Measurements from ENCODE around the gene MAP4K2.

Gene MAP4K2

DNA sequence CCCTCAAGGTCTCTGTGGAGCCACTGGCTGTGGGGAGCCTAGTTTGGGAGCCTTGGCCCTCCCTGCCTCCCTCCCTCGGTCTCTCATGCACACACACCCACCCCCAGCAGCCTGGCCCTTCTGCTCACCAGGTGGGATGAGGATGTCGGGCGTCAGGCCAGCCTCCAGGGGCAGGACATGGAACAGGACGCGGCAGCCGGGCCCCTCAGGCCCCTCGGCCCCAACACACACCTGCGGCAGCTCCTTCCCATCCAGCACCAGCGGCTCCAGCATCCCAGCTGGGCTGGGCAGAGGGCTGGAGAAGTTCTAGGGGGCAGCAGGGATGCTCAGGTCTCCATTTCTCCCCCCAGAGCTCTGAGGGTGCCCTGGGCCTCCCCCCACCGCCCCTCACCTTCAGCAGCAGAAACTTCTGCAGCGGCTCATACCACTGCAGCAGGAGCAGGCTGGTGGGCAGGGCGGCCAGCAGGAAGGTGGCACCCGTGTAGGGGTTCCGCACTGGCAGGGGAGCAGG, 11.2 kb downstream of the MAP4K2 start:
- DNase-seq (ENCODE audit: extremely low read depth, low read depth) = no peak
- TF ChIP-seq, protein P1, sequence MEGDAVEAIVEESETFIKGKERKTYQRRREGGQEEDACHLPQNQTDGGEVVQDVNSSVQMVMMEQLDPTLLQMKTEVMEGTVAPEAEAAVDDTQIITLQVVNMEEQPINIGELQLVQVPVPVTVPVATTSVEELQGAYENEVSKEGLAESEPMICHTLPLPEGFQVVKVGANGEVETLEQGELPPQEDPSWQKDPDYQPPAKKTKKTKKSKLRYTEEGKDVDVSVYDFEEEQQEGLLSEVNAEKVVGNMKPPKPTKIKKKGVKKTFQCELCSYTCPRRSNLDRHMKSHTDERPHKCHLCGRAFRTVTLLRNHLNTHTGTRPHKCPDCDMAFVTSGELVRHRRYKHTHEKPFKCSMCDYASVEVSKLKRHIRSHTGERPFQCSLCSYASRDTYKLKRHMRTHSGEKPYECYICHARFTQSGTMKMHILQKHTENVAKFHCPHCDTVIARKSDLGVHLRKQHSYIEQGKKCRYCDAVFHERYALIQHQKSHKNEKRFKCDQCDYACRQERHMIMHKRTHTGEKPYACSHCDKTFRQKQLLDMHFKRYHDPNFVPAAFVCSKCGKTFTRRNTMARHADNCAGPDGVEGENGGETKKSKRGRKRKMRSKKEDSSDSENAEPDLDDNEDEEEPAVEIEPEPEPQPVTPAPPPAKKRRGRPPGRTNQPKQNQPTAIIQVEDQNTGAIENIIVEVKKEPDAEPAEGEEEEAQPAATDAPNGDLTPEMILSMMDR (IDR thresholded peaks at IDR 0.05; ENCODE audit: low read depth, low read length) = no peak

DNA sequence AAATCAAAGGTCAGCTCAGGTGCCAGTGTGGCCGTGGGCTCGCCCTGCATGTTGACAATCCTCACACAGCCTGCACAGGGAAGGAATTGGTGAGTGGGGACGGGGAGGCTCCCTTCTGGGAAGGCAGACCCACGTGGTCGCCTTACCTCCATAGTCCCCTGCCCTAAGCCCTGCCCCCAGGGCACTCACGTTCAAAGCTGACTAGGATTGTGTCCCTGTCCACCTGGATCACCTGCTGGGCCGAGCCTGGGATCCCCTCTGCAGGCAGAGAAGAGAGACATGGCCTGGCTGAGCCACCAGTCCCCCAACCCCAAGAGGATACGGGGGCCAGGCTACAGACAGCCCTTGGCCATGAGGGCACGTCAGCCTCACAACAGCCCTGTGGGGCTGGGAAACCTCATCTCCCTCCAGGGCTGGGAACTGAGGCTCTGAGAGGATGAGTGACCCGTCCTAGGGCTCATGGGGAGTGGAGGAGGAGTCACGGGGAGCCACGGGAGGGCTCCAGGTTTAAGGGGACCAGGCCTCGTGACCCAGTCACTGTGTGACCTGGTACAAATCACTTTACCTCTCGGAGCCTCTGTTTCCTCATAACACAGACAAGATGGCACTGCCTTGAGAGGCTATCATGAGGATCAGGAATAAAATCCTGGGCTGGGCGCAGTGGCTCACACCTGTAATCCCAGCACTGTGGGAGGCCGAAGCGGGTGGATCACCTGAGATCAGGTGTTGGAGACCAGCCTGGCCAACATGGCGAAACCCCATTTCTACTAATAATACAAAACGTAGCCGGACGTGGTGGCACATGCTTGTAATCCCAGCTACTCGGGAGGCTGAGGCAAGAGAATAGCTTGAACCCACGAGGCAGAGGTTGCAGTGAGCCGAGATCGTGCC, 12.6 kb downstream of the MAP4K2 start:
- DNase-seq (ENCODE audit: extremely low read depth, low read depth) = no peak
- TF ChIP-seq, protein P1 (IDR thresholded peaks at IDR 0.05; ENCODE audit: low read depth, low read length) = no peak

DNA sequence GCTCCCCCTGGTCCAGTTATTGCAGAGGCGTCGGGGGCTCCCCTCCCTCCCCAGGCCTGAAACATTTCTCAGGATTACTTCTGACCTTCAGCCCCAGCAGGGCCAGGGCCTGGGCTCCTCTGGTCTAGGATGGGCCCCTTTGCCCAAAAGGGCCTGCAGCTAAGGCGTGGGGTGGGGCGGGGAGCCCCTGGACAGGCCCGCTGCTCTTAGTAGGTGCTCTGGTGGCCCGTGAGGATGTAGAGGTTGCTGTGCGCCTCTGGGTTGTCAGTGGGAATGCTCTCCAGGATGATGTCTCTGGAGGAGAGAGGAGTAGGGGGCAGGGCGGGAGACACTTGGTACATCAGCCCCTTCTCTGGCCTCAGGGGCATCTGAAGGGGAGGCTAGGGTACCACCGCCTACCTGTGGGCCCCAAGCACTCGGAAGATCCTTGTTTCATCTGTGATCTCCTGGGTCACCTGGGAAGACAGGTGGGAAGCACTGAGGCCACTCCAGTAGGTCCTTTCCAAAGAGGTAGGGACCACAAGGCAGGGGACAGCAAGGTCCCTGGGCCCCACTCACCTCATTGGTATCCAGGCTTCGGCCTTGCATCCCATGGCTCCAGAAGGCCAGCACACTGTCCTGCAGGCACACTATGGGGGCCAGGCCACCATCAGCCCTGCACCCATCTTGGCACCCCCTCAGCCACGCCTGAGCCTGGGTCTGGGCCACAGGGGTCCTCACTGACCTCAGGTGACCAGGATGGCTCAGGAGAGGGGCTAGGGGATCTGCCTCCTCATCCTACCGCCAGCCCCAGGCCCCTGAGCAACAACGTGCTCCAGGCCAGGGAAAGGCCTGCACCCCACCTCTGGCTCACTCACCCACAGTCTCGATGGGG, 13.4 kb downstream of the MAP4K2 start:
- TF ChIP-seq, protein P1 (IDR thresholded peaks at IDR 0.05; ENCODE audit: low read depth, low read length) = no peak
- DNase-seq (ENCODE audit: extremely low read depth, low read depth) = no peak

DNA sequence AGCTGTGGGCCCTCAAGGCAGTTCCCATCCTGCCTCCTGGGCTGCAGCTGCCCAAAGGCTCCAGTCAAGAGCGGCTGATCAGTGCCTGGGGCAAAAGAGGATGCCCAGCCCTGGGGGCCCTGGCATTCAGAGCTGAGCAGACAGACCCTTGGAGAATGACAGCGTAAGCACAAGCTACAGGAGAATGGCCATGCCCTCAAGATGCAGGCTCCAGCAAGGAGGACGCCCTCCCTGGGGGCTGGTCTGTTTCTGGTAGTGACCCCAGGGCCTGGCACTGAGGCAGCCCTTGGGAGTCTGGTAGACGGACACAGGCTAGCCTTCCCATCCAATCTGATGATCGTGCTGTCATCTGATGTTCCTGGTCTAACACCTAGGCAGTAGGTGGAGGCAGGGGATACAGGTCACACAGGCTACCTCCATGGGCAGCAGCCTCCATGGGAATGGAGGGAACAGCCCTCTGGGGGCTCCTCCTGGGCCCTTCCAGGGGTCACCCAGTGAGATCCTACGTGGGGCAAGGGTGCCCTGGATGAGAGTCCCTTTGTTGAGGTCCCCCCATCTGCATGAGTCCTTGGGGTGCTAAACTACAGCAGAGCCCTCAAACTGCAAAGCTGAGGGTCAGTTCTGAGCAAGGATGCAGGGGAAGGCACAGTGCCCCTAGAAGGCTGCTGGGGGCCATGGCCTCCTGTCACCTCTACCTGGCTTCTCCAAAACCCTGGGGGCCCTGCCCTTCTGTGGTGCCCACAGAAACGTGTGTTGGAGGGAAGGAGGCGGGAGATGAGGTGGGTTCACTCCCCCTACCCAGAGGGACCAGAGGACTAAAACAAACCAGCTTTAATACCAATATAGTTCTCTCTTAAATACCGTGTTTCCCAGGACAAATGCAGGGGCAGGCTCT, 14.4 kb downstream of the MAP4K2 start:
- DNase-seq (ENCODE audit: extremely low read depth, low read depth) = no peak
- TF ChIP-seq, protein P1 (IDR thresholded peaks at IDR 0.05; ENCODE audit: low read depth, low read length) = no peak

DNA sequence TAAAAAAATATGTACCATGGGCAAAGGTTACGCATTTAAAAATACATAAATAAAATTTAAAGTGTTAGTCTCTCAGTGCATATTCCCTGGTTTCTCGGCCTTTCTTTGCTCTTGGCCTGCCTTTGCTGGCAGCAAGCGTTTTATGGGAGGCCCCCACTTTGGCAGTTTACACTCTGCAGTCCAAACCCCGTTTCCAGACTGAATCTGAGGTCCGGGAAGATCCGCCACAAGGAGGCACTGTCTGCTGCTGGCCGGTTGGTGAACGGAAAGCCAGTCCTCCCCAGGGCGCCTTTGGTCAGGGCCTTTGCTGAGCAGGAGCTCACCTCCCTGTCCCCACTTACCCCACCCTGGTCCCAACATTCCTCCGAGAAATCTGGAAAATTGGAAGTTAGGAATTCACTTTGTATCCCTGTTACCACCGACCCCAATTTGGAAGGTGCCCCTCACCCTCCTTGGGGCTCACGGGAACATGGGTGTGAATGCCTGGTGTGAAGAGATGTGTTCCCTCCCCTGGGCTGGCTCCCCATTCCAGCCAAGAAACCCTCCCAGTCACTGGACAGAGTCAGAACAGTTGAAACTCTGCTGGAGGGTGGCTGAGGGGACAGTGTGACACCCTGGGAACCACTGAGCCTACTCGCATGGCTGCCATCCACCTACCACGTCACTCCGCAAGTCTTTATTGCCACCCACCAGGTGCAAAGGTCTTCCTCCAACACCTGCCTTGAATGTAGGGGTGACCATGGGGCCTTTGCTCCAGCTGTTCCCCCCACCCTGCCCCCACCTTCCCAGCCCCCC, 15.3 kb downstream of the MAP4K2 start:
- TF ChIP-seq, protein P1 (IDR thresholded peaks at IDR 0.05; ENCODE audit: low read depth, low read length) = peak; percentile 76
- DNase-seq (ENCODE audit: extremely low read depth, low read depth) = no peak

DNA sequence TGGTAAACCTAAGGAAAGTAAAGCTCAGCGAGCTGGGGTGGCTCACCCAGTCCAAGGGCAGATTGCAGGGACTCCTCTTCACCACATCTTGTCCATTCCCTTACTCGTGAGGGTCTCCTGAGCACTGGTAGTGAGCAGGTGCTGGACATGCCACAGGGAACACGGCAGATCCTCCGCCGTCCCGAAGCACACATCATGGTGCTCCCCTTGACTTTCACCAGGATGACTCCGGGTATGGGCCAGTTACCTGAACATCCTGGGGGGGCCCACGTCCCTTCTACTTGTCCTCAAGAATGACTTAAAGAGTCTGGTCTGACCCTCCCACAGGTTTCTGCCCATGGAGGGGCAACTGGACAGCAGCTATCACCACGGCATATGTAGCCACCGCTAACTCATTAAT, 16.7 kb downstream of the MAP4K2 start:
- TF ChIP-seq, protein P1 (IDR thresholded peaks at IDR 0.05; ENCODE audit: low read depth, low read length) = no peak
- no peak for DNase-seq (ENCODE audit: extremely low read depth, low read depth)

All from AG09319 (cell line).